ENCODE measurements around the gene MAN1C1. TPM values are rescaled to one million over a fixed set of nuclear protein-coding genes. Genes with fewer than 3 reads are reported as not detected.

MAN1C1 gene
- total RNA-seq, 1 experiment from 2014 or later: 9.3 TPM

GRCh38 chr1:25624604-25625003 is 8.0 kb downstream of the MAN1C1 start:
- no peak overlapping the region for H3T11ph ChIP-seq (ENCODE audit: low read length)
- no peak overlapping the region for H3K4ac ChIP-seq (ENCODE audit: low read depth, low read length)
- no peak overlapping the region for H4K5ac ChIP-seq (ENCODE audit: insufficient read length, low read depth, low read length)
- H3K23me2 ChIP-seq (ENCODE audit: insufficient read length, low read depth, low read length, poor library complexity, severe bottlenecking): no peaks in the 10 kb centered on the region
- no peak overlapping the region for H3K27ac ChIP-seq (ENCODE audit: insufficient read length, low read depth, low read length)
- no peak for DNase-seq
- H3K79me2 ChIP-seq (ENCODE audit: insufficient read depth, low read length): no peaks in the 10 kb centered on the region
- H2BK120ac ChIP-seq (ENCODE audit: low read depth, low read length, poor library complexity, severe bottlenecking): no peak overlapping the region
- H3K36me3 Mint-ChIP-seq (ENCODE audit: insufficient read depth in 1 of 3, low read depth in 3 of 3): no peaks in the 10 kb centered on the region; a peak in 2 of 7 replicates
- no peak overlapping the region for H2BK12ac ChIP-seq (ENCODE audit: insufficient read length, low read depth, low read length)
- H3K9me3 ChIP-seq (ENCODE audit: control insufficient read depth, low read depth, low read length): no peaks in the 10 kb centered on the region
- no peak overlapping the region for H3K56ac ChIP-seq (ENCODE audit: insufficient read length, low read depth, low read length)
- no peak overlapping the region for H4K91ac ChIP-seq (ENCODE audit: insufficient read length, low read depth, low read length)
- no peak overlapping the region for H3K27ac Mint-ChIP-seq
- H3K27me3 Mint-ChIP-seq (ENCODE audit: low read depth): no peaks in the 10 kb centered on the region; the same call in none of the 2 replicates
- H2AK5ac ChIP-seq (ENCODE audit: insufficient read length, low read length): no peak overlapping the region
- H2BK15ac ChIP-seq (ENCODE audit: low read depth, low read length): no peak overlapping the region
- H3K4me1 Mint-ChIP-seq: peaks cover 12 to 14% of the 10 kb centered on the region in 2 experiments
- no peak overlapping the region for H3K23ac ChIP-seq (ENCODE audit: insufficient read length, low read depth, low read length)
- H3K79me1 ChIP-seq (ENCODE audit: insufficient read depth, low read depth, low read length, poor library complexity, severe bottlenecking): no peaks in the 10 kb centered on the region
- H2AFZ ChIP-seq (ENCODE audit: low read length): no peak overlapping the region
- no peak overlapping the region for H4K8ac ChIP-seq (replicated peaks; ENCODE audit: insufficient read length, low read depth, low read length)
- H3K27me3 ChIP-seq (ENCODE audit: insufficient read depth, low read length): no peaks in the 10 kb centered on the region
- H3K14ac ChIP-seq (ENCODE audit: insufficient read depth, low read length): no peak overlapping the region
- TF ChIP-seq CTCF (conservative IDR thresholded peaks at IDR 0.05): no peak
- no peak overlapping the region for H3K4me3 Mint-ChIP-seq
- H3K18ac ChIP-seq (ENCODE audit: insufficient read length, low read depth, low read length): no peak overlapping the region
- no CpG with 5 or more reads among the region's 5 CpGs for WGBS (ENCODE audit: extremely low coverage, insufficient read length, low lambda C conversion rate)
- H2BK20ac ChIP-seq (ENCODE audit: low read depth, low read length, poor library complexity, severe bottlenecking): no peak overlapping the region
- no peak overlapping the region for H3K4me2 ChIP-seq (ENCODE audit: insufficient read depth, insufficient read length, low read length)
- peaks cover 4% of the 10 kb centered on the region in 2 experiments; a peak in 2 of 5 replicates for H3K9me3 Mint-ChIP-seq
- no peaks in the 10 kb centered on the region for H4K20me1 ChIP-seq (ENCODE audit: control insufficient read depth, insufficient read depth, insufficient read length)
- no peak overlapping the region for H2BK5ac ChIP-seq (ENCODE audit: insufficient read length, low read length)
- H3K9ac ChIP-seq (ENCODE audit: extremely low read depth, insufficient read length, low read length): no peak overlapping the region
- no peaks in the 10 kb centered on the region for H3K4me1 ChIP-seq (ENCODE audit: insufficient read depth, low read length)
